Activated T-helper 1 cell treated with anti-CD3 and anti-CD28 coated beads, Interleukin-12 subunit alpha, Interleukin-12 subunit beta, Interleukin-2, Interleukin-4 antibody, amounts not matched to agents 30 ng/mL and 10 ng/mL and 1 ng/mL, durations not matched to agents 14 hours and 24 hours and 36 hours (primary cell): ENCODE measurements around the gene RIMS1. TPM values are rescaled to one million over a fixed set of nuclear protein-coding genes. Genes with fewer than 3 reads are reported as not detected.

ENCODE experiments used
- DNase-seq: peaks from one replicate; pipeline ENCODE4 v3.0.0; 2021; ENCODE audit warnings: low spot score
- H3K27ac Mint-ChIP-seq: one replicate; pipeline ENCODE4 v1.8.0; 2021; ENCODE audit warnings: mild to moderate bottlenecking, mixed read lengths
- H3K27me3 Mint-ChIP-seq: one replicate; pipeline ENCODE4 v1.8.0; 2022; ENCODE audit warnings: mild to moderate bottlenecking, moderate library complexity, mixed read lengths; ENCODE audit not compliant: insufficient read depth
- H3K36me3 Mint-ChIP-seq: one replicate; pipeline ENCODE4 v1.8.0; 2021; ENCODE audit warnings: low read depth, mixed read lengths
- H3K4me1 Mint-ChIP-seq: one replicate; pipeline ENCODE4 v1.8.0; 2021; ENCODE audit warnings: low read depth, mixed read lengths
- H3K4me3 Mint-ChIP-seq: one replicate; pipeline ENCODE4 v1.8.0; 2021; ENCODE audit warnings: mild to moderate bottlenecking, moderate library complexity, mixed read lengths
- H3K9me3 Mint-ChIP-seq: one replicate; pipeline ENCODE4 v1.8.0; 2021; ENCODE audit warnings: mixed read lengths
- intact Hi-C: fragments of 100-400 bp; cut with micrococcal nuclease; formaldehyde crosslinking; loops from one replicate; pipeline ENCODE4 v1.15.1; 2024
- total RNA-seq: library from RNA; stranded (reverse); gene quantifications from 2 replicates; pipeline ENCODE4 v1.2.3, GENCODE V29; 2022

RIMS1 gene
- total RNA-seq, 1 donor from 2014 or later = not detected

DNA sequence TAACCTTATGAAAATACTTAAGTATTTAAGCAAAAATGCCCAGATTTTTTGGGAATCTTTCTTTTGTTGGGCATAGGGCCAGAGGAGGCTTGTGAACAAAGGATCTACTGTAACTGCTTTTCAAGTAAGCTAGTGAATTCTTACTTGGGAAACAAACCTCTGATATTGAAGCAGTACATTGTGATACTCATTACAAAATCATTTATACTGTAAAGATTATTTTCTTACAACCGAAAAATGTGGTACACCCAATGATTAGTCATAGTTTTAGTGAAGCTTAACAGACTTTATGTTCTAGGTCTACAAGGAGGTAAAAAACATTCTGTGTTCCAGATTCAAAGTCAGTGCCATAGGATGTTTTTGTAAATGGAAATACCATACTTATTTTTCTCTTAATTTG is 462.6 kb downstream of the RIMS1 start:
- intact Hi-C loops = no loop called here
- DNase-seq = no peak
- Mint-ChIP-seq H3K4me1 (no peaks in the 10 kb centered on the region), H3K36me3 (no peaks in the 10 kb centered on the region), H3K27me3 (no peaks in the 10 kb centered on the region), H3K9me3 (no peaks in the 10 kb centered on the region), H3K4me3 (no peak overlapping the region), H3K27ac (no peak overlapping the region)

DNA sequence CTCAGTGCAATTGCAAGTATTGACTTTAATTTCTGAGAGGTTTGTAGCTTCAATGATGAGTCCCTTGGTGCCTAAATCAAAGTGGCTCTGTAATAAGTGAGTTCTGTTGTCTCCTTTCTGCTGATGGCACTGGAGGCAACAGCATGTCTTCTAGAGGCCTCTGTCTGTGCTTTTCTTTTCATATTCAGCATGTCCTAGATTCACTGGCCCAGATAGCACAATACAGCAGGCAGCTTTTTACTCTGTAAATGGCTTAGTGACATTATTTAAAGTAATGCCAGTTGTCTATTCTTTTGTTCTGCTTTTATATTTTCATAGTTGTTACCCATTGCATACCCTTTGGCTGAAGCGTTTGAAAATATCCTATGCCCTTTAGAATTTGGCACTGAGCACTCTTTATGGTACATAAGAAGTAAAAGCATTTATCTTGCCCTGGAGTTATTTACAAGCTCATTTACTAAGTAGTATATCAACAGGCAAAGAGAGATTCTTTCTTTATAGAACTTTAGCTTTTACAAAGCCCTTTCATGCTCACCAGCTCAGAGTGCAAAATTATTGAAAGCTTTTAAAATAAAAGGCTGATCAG is 464.0 kb downstream of the RIMS1 start:
- Mint-ChIP-seq H3K36me3 (no peaks in the 10 kb centered on the region), H3K27me3 (no peaks in the 10 kb centered on the region), H3K4me3 (no peak overlapping the region), H3K9me3 (no peaks in the 10 kb centered on the region), H3K4me1 (no peaks in the 10 kb centered on the region), H3K27ac (no peak overlapping the region)
- intact Hi-C loops = no loop called here
- DNase-seq = no peak

DNA sequence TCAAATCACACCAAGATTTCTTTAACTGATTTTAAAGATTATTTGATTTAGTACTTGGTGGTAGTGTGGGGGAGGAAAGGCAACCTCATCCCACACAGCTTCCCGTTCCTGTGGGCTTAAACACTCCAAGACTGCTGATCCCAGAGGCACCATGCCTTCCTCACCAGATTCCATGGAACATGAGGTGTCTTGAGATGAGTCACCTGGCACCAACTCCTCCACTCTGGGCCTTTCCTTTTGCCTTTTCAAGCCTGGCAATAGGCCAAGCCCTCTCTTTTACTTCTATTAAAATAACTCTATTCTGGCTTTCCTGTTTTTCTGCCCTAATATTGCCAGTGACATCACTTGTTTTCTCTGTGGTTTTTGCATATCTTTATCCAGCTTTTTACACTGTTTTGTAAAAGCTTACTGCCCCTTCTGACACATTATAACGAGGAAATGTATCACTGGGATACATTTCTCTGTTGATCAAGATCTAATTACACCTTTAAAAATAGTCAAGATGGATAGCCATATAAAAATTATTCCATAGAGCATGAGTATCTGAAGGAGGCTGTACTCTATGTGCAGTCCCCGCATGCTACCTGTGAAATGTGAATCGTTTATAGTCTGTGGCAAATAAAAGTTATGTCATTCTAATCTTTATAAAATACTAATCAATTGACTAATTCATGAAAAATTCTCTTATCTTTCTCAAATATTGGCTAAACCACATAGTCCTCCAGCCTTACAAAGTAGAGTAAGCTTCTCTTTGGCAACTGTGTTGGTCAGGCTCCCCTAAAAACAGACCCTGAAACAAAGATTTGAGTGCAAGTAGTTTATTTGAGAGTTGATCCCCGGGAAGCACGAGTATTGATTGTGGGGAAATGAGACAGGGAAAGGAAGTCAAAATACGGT is 477.7 kb downstream of the RIMS1 start:
- no peaks in the 10 kb centered on the region for H3K4me1 Mint-ChIP-seq
- H3K4me3 Mint-ChIP-seq = no peak overlapping the region
- intact Hi-C loops = no loop called here

GRCh38 chr6:72365773-72366172 is 479.4 kb downstream of the RIMS1 start:
- intact Hi-C loops = no loop called here
- Mint-ChIP-seq H3K4me1 (no peaks in the 10 kb centered on the region), H3K9me3 (no peaks in the 10 kb centered on the region), H3K27ac (no peak overlapping the region), H3K36me3 (no peaks in the 10 kb centered on the region), H3K27me3 (peaks cover 5% of the 10 kb centered on the region), H3K4me3 (no peak overlapping the region)
- no peak for DNase-seq

More for the DNA sequence above, 477.7 kb downstream of the RIMS1 start:
- no peak for DNase-seq
- no peaks in the 10 kb centered on the region for H3K9me3 Mint-ChIP-seq
- H3K36me3 Mint-ChIP-seq = no peaks in the 10 kb centered on the region
- no peak overlapping the region for H3K27ac Mint-ChIP-seq
- peaks cover 5% of the 10 kb centered on the region for H3K27me3 Mint-ChIP-seq

DNA sequence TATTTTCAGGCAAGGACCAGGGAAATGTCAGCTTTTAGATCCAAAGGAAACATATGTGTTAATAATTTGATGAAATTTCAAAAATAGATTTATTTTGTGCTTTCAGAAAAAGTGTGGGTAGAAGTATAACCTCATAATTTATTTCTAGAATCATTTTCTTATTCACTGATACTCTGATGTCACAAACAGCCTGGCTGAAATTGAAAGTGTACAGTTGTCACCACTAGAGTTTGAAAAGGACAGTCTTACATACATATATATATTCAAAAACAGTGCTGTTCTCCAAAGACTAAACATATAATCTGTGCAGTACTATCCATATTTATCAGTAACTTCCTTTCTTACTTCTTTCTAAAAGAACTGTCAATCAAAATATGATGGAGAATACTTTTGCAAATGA is 481.1 kb downstream of the RIMS1 start:
- Mint-ChIP-seq H3K4me3 (no peak overlapping the region), H3K4me1 (no peaks in the 10 kb centered on the region), H3K9me3 (no peaks in the 10 kb centered on the region), H3K36me3 (no peaks in the 10 kb centered on the region), H3K27me3 (peaks cover 5% of the 10 kb centered on the region), H3K27ac (no peak overlapping the region)
- no peak for DNase-seq
- intact Hi-C loops = no loop called here

DNA sequence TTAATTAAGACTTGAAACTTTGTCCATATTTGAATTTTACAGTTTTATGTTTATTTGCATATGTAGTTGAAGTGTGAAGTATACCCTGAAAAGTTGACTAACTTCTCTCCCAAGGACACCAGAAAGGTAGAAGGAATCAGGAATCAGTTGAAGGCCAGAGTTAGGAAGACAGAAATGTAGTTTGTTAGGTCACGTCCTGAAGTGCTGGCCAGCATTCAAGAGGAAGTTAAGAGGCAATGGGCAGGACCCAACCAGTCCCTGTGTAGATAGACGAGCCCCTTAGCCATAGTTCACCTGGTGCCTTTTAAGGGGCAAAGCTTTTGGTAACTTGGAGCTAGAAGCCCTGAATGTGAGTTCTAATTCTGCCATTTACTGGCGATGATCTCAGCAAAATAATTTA is 485.1 kb downstream of the RIMS1 start:
- Mint-ChIP-seq H3K9me3 (no peaks in the 10 kb centered on the region), H3K27ac (no peak overlapping the region), H3K4me3 (no peak overlapping the region), H3K27me3 (peaks cover 5% of the 10 kb centered on the region), H3K36me3 (no peaks in the 10 kb centered on the region), H3K4me1 (no peaks in the 10 kb centered on the region)
- intact Hi-C loops = no loop called here
- DNase-seq = no peak

DNA sequence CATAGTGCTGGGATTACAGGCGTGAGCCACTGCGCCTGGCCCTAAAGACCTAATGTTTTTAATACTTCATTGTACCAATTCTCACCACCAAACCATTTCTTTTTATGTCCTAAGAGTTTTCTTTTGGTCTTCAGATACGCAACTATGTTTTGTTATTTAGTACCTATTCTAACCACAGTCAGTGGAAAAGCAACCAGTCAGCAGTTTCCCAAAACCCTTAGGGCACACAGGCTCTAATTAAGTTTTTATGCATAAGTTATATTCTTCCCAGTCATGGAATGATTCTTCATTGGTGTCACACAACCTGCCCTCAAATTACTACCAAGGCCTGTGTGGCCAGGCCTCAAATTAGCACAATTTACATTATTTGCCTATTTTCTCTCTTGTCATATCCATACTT is 487.8 kb downstream of the RIMS1 start:
- Mint-ChIP-seq H3K27ac (no peak overlapping the region), H3K4me3 (no peak overlapping the region), H3K9me3 (no peaks in the 10 kb centered on the region), H3K27me3 (peaks cover 2% of the 10 kb centered on the region), H3K36me3 (no peaks in the 10 kb centered on the region), H3K4me1 (no peaks in the 10 kb centered on the region)
- DNase-seq = no peak
- intact Hi-C loops = no loop called here

- Mint-ChIP-seq H3K4me1 (no peaks in the 10 kb centered on the region), H3K4me3 (no peak overlapping the region), H3K27me3 (peaks cover 2% of the 10 kb centered on the region), H3K36me3 (no peaks in the 10 kb centered on the region), H3K27ac (no peak overlapping the region), H3K9me3 (no peaks in the 10 kb centered on the region)
- intact Hi-C loops = no loop called here
- no peak for DNase-seq
Measured at GRCh38 chr6:72374857-72375256, 488.5 kb downstream of the RIMS1 start.

DNA sequence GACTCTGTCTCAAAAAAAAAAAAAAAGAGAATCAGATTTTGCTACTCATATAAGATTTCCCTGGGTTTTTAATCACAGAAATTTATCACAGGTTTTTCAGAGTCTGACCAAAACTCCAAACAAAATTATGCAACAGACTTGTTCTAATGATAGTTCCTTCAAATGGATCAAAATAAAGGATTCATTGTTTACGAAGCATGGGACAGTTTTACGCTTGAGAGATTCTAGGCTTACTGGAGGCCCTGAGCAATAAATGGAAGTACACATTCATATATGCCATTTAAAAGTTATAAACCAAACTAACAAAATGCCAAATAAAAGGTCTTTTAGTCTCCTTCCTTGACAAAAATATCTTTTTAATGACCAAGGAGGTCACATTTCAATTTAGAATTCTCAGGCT is 490.4 kb downstream of the RIMS1 start:
- intact Hi-C loops = no loop called here
- peaks cover 2% of the 10 kb centered on the region for H3K27me3 Mint-ChIP-seq
- H3K4me1 Mint-ChIP-seq = no peaks in the 10 kb centered on the region
- no peak overlapping the region for H3K4me3 Mint-ChIP-seq
- DNase-seq = no peak
- H3K9me3 Mint-ChIP-seq = no peaks in the 10 kb centered on the region
- no peaks in the 10 kb centered on the region for H3K36me3 Mint-ChIP-seq
- no peak overlapping the region for H3K27ac Mint-ChIP-seq

DNA sequence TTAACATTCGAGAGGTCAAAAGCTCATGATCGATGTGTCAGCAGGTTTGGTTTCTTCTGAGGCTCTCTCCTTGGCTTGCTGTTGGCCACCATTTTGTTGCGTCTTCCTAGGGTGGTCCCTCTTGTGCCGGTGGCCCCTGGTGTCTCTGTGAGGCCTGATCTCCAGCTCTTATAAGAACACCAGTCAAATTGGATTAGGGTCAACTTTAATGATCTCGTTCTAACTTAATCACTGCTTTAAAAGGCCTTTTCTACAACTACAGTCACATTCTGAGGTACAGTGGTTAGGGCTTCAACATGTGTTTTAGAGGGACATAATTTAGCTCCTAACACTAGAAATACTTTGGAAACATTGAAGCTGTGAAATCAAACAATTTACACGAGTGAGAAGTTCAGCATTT is 494.7 kb downstream of the RIMS1 start:
- Mint-ChIP-seq H3K4me3 (no peak overlapping the region), H3K4me1 (no peaks in the 10 kb centered on the region), H3K9me3 (no peaks in the 10 kb centered on the region), H3K36me3 (no peaks in the 10 kb centered on the region), H3K27me3 (no peaks in the 10 kb centered on the region), H3K27ac (no peak overlapping the region)
- DNase-seq = no peak
- intact Hi-C loops = no loop called here

DNA sequence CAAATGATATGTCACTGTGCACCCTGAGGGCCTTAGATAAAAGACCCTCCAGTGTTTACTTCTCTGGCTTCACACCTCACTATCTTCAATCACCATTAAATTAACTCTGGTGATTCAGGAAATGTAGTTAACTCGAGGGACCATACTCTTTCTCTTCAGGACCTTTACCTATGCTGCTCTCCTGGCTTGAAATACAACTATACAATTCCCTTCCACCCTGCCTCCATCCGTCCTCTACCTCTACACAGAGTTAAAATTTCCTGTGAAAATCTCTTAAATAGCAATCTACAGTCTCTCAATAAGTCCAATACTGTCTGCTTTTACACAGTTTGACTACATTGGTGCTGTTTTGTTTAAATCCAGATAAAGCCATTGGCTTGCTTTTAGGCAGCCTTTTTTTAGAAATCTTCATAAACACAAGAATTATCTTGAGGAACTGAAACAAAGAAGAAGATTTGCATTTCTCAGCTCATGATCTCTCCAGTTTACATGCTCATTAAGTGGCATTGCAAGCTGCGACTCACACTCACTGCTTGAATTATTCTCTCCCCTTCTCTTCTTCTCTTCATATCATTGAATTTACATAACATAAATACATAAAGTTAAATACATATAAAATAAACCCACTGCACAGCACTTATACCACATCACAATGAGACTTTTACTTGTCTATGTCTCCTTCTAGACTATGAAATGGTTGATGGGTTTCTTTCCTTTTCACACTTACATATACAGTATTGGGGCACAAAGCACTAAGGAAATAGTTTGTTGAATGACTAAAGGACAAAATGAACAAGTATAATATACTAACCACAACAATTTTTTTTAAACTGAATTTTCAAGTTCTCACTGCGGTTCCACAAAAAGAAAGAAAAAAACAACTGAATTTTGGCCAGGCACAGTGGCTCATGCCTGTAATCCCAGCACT is 496.5 kb downstream of the RIMS1 start:
- Mint-ChIP-seq H3K4me1 (no peaks in the 10 kb centered on the region), H3K36me3 (no peaks in the 10 kb centered on the region), H3K27me3 (no peaks in the 10 kb centered on the region), H3K9me3 (no peaks in the 10 kb centered on the region), H3K27ac (no peak overlapping the region), H3K4me3 (no peak overlapping the region)
- DNase-seq = no peak
- intact Hi-C loops = no loop called here

GRCh38 chr6:72386324-72386723 is 500.0 kb downstream of the RIMS1 start:
- Mint-ChIP-seq H3K27ac (no peak overlapping the region), H3K9me3 (no peaks in the 10 kb centered on the region), H3K27me3 (no peaks in the 10 kb centered on the region), H3K36me3 (no peaks in the 10 kb centered on the region), H3K4me3 (no peak overlapping the region), H3K4me1 (no peaks in the 10 kb centered on the region)
- intact Hi-C loops = loop anchor here (2.0 kb wide), 1 partner anchor 32 kb away; no protein-coding TSS in a partner anchor
- no peak for DNase-seq

DNA sequence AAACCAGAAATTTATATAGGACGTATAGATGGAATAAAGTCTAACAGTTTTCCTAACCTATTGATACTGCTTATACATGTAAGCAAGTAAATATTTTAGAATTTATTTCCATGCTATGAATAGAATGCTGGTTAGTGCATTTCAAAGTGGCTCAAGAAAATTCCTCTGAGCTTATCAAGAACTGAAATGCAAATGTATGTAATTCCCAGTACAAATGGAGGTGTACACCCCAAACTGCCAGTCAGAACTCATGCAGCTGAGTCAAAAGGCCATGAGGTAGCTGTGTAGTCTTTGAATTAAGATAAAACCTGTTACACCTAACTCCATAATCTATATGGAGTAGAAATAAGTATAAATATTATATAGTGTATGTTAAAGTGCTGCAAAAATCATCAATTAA is 503.3 kb downstream of the RIMS1 start:
- H3K4me1 Mint-ChIP-seq = no peaks in the 10 kb centered on the region
- no peaks in the 10 kb centered on the region for H3K36me3 Mint-ChIP-seq
- no peak overlapping the region for H3K4me3 Mint-ChIP-seq
- no peak overlapping the region for H3K27ac Mint-ChIP-seq
- intact Hi-C loops = no loop called here
- DNase-seq = no peak
- H3K27me3 Mint-ChIP-seq = no peaks in the 10 kb centered on the region
- H3K9me3 Mint-ChIP-seq = no peaks in the 10 kb centered on the region
